Parathyroid adenoma (tissue), 2 donors: ENCODE measurements around the gene RNF182.

Experiments
- H2AFZ ChIP-seq: fragments of 300-600 bp; sonication (generic); one replicate; pipeline ENCODE4 v1.7.0; 2017; ENCODE audit warnings: antibody characterized with exemption, mild to moderate bottlenecking
- H3K27ac ChIP-seq: fragments of 300-600 bp; sonication (generic); one replicate; pipeline ENCODE4 v1.7.0; 2017
- H3K27me3 ChIP-seq: fragments of 300-600 bp; sonication (generic); one replicate; pipeline ENCODE4 v1.7.0; 2017; ENCODE audit warnings: low read length; ENCODE audit not compliant: control insufficient read depth, insufficient read depth
- H3K36me3 ChIP-seq: fragments of 300-600 bp; sonication (generic); one replicate; pipeline ENCODE4 v1.7.0; 2017; ENCODE audit warnings: low read length; ENCODE audit not compliant: control insufficient read depth, insufficient read depth
- H3K4me1 ChIP-seq: fragments of 300-600 bp; sonication (generic); one replicate; pipeline ENCODE4 v1.7.0; 2017; ENCODE audit warnings: control low read depth
- H3K4me2 ChIP-seq: fragments of 300-600 bp; sonication (generic); one replicate; pipeline ENCODE4 v1.7.0; 2017; ENCODE audit warnings: low read length
- H3K4me3 ChIP-seq: fragments of 300-600 bp; sonication (generic); one replicate; pipeline ENCODE4 v1.7.0; 2017; ENCODE audit warnings: low read depth, low read length
- H3K79me2 ChIP-seq: fragments of 300-600 bp; sonication (generic); one replicate; pipeline ENCODE4 v1.7.0; 2017; ENCODE audit warnings: control low read depth
- H3K9ac ChIP-seq: fragments of 300-600 bp; sonication (generic); one replicate; pipeline ENCODE4 v1.7.0; 2017; ENCODE audit warnings: mild to moderate bottlenecking
- H3K9me3 ChIP-seq: fragments of 300-600 bp; sonication (generic); one replicate; pipeline ENCODE4 v1.7.0; 2017; ENCODE audit warnings: low read length; ENCODE audit not compliant: control insufficient read depth
- TF ChIP-seq, protein P1 (sequence below): fragments of 300-600 bp; sonication (generic); IDR thresholded peaks from one replicate; pipeline ENCODE4 v1.7.0; 2017; ENCODE audit warnings: antibody characterized with exemption, mild to moderate bottlenecking
- donor health status: primary hyperparathyroidism.

RNF182 gene

DNA sequence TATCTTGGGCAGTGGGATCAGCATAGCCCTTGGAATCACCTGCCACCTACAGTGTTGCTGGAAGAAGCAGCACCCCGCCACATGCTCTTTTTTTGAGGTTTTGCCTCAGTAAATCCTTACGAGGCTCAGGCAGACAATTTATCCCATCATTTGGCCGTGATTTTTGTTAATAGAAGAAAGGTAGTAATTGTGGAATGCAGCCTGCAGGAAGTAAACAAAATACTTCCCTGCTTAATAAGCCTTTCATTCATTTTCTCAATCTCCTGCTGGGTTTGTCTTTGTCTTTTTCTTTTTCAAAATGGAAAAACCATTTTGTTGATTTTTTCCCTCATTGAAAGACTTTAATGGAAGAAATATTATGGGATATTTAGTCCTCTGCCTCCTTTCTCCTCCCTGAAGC, 99.1 kb downstream of the RNF182 start:
- no peaks in the 10 kb centered on the region for H3K9me3 ChIP-seq
- no peaks in the 10 kb centered on the region for H3K27me3 ChIP-seq
- no peaks in the 10 kb centered on the region for H3K4me1 ChIP-seq
- H3K36me3 ChIP-seq, result no peaks in the 10 kb centered on the region
- H3K79me2 ChIP-seq, result no peaks in the 10 kb centered on the region
- no peak overlapping the region for H3K27ac ChIP-seq
- TF ChIP-seq, protein P1, sequence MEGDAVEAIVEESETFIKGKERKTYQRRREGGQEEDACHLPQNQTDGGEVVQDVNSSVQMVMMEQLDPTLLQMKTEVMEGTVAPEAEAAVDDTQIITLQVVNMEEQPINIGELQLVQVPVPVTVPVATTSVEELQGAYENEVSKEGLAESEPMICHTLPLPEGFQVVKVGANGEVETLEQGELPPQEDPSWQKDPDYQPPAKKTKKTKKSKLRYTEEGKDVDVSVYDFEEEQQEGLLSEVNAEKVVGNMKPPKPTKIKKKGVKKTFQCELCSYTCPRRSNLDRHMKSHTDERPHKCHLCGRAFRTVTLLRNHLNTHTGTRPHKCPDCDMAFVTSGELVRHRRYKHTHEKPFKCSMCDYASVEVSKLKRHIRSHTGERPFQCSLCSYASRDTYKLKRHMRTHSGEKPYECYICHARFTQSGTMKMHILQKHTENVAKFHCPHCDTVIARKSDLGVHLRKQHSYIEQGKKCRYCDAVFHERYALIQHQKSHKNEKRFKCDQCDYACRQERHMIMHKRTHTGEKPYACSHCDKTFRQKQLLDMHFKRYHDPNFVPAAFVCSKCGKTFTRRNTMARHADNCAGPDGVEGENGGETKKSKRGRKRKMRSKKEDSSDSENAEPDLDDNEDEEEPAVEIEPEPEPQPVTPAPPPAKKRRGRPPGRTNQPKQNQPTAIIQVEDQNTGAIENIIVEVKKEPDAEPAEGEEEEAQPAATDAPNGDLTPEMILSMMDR, result no peak
- H3K4me2 ChIP-seq, result no peak overlapping the region
- H2AFZ ChIP-seq, result no peak overlapping the region
- no peak overlapping the region for H3K9ac ChIP-seq
- no peak overlapping the region for H3K4me3 ChIP-seq

DNA sequence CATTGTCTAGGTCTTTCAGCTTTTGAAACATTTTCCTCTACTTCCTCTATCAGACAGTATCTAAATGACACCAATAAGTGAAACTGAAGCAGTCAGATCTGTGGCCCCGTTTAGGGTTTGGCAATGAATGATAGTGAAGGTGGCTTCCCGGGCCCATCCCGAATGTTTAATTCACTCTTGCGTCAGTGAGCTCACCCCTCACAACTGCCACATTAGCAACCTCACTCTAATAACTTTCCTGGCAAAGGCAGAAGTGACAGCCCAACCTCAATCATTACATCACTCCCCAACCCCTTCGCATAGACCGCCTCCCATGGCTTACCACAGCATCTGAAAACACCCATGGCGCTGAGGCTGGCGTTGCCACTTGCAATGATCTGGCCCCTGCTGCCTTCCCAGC, 100.4 kb downstream of the RNF182 start:
- no peaks in the 10 kb centered on the region for H3K9me3 ChIP-seq
- no peak overlapping the region for H2AFZ ChIP-seq
- no peak overlapping the region for H3K4me3 ChIP-seq
- no peaks in the 10 kb centered on the region for H3K36me3 ChIP-seq
- H3K4me1 ChIP-seq, result no peaks in the 10 kb centered on the region
- no peak overlapping the region for H3K27ac ChIP-seq
- no peak overlapping the region for H3K9ac ChIP-seq
- no peak overlapping the region for H3K4me2 ChIP-seq
- TF ChIP-seq, protein P1, result no peak
- H3K79me2 ChIP-seq, result no peaks in the 10 kb centered on the region
- H3K27me3 ChIP-seq, result no peaks in the 10 kb centered on the region

DNA sequence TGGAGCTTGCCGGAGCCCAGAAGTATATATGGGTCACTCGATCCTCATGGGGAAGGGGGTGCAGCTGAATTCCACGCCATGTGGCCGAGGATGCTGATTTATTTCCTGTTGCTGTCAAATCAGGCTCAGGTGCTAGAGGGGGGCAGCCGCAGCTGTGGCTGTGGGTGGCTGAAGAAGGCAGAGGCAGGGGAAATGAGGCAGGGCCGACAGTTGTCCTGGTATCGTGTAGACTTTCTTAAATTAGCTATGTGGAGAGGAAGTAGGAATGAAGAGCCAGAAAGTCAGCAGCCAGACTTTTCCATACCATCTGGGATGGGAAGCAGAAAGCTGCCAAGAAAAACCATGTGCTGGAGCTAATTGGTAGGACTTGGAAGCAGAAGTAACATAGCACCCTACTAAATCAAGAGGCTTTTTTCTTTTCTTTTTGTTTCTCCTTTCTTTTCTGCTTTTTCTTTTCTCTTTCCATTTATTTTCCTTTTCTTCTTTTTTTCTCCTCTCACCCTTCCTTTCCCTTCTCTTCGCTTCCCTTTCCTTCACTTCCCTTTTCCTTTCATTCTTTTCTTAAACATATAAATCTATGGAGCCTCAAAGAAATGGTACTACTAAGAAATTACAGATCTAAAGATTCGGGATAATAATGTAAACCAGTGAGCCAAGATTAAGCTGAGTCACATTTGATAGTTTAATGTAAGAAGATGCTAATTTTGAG, 102.2 kb downstream of the RNF182 start:
- no peaks in the 10 kb centered on the region for H3K4me1 ChIP-seq
- TF ChIP-seq, protein P1, result no peak
- no peak overlapping the region for H3K4me3 ChIP-seq
- H3K4me2 ChIP-seq, result no peak overlapping the region
- no peak overlapping the region for H3K27ac ChIP-seq
- no peaks in the 10 kb centered on the region for H3K79me2 ChIP-seq
- H3K9me3 ChIP-seq, result no peaks in the 10 kb centered on the region
- H3K9ac ChIP-seq, result no peak overlapping the region
- no peaks in the 10 kb centered on the region for H3K27me3 ChIP-seq
- H3K36me3 ChIP-seq, result no peaks in the 10 kb centered on the region
- no peak overlapping the region for H2AFZ ChIP-seq

DNA sequence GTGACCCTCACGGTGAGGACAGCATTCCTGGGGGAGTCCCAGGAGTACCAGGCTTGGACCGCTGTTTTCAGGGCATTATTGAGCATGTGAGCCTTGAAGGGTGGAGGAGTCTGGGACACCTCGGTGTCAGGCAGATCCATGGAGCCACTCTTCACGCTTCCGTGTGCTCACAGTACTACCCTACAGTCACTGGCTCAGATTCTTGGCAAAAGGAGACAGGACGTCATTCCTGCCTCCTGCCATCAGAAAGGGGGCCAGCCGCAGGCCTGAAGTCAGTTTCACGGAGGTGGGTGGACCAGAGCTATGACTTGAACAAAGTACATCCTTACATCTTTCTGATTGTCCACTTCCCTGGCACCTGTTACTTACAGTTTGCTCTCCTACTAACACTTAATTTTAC, 103.9 kb downstream of the RNF182 start:
- H3K4me3 ChIP-seq, result no peak overlapping the region
- H2AFZ ChIP-seq, result no peak overlapping the region
- H3K27me3 ChIP-seq, result no peaks in the 10 kb centered on the region
- H3K79me2 ChIP-seq, result no peaks in the 10 kb centered on the region
- H3K4me1 ChIP-seq, result no peaks in the 10 kb centered on the region
- no peak overlapping the region for H3K9ac ChIP-seq
- no peak overlapping the region for H3K27ac ChIP-seq
- TF ChIP-seq, protein P1, result no peak
- no peak overlapping the region for H3K4me2 ChIP-seq
- no peaks in the 10 kb centered on the region for H3K36me3 ChIP-seq
- no peaks in the 10 kb centered on the region for H3K9me3 ChIP-seq

DNA sequence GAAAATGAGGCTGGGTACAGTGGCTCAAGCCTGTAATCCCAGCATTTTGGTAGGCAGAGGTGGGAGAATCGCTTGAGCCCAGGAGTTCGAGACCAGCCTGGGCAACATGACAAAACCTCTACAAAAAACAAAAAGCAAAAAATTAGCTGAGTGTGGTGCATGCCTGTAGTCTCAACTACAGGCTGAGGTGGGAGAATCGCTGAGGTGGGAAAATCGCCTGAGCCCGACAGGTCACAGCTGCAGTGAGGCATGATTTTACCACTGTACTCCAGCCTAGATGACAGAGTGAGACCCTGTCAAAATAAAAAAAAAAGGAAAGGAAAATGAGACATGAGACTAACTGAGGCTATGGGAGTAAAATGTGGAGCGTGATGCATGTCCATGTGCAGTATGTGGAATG, 104.9 kb downstream of the RNF182 start:
- no peak overlapping the region for H3K4me3 ChIP-seq
- no peaks in the 10 kb centered on the region for H3K27me3 ChIP-seq
- no peak overlapping the region for H3K9ac ChIP-seq
- no peaks in the 10 kb centered on the region for H3K79me2 ChIP-seq
- no peaks in the 10 kb centered on the region for H3K36me3 ChIP-seq
- H2AFZ ChIP-seq, result no peak overlapping the region
- no peaks in the 10 kb centered on the region for H3K4me1 ChIP-seq
- H3K9me3 ChIP-seq, result no peaks in the 10 kb centered on the region
- TF ChIP-seq, protein P1, result no peak
- H3K4me2 ChIP-seq, result no peak overlapping the region
- no peak overlapping the region for H3K27ac ChIP-seq
